Transverse colon (tissue), 4 donors: ENCODE results near the gene RRH.

Source experiments
- CTCF ChIP-seq, 5 experiments: fragments of 200-600 bp in 3 of 5; fragments of 450-650 bp in 2 of 5; sonication (generic) in 3 of 5; IDR thresholded peaks; 1 replicate in 2 of 5; 2 replicates in 3 of 5; pipeline ENCODE4 v1.5.1; 2016 to 2017; ENCODE audit warnings: antibody characterized with exemption in 5 of 5, inconsistent platforms in 3 of 5, mild to moderate bottlenecking in 2 of 5, moderate library complexity in 1 of 5
- EP300 ChIP-seq: sonication (generic); formaldehyde crosslinking; IDR thresholded peaks from one replicate; pipeline ENCODE4 v1.6.1; 2017; ENCODE audit warnings: antibody characterized with exemption, low read depth
- POLR2A ChIP-seq: fragments of 450-650 bp; IDR thresholded peaks from one replicate; pipeline ENCODE4 v1.6.1; 2016; ENCODE audit warnings: antibody characterized with exemption, mild to moderate bottlenecking, moderate library complexity
- POLR2AphosphoS5 ChIP-seq, 3 donors: sonication (generic); formaldehyde crosslinking; IDR thresholded peaks; one replicate each; pipeline ENCODE4 v1.6.1; 2016; ENCODE audit warnings: antibody characterized with exemption in 3 of 3

- TF ChIP-seq CTCF (IDR thresholded peaks at IDR 0.05), result no peak
- no peak for TF ChIP-seq POLR2A
- TF ChIP-seq POLR2AphosphoS5 (IDR thresholded peaks at IDR 0.05), result no peak
- TF ChIP-seq EP300, result no peak
Measured at GRCh38 chr4:109801895-109802319, 25.9 kb upstream of the RRH start, which contains the start of gene CFI.
